Fibroblast of mammary gland (primary cell): ENCODE measurements around the gene AGBL4.

ENCODE experiments used
- DNase-seq: peaks from one replicate; pipeline ENCODE4 v3.0.0-alpha.2; 2010; ENCODE audit warnings: low read depth
- H3K4me3 ChIP-seq: 2 replicates; pipeline ENCODE4 v1.5.1; 2011; ENCODE audit warnings: low read depth, mild to moderate bottlenecking, low read length, moderate library complexity; ENCODE audit not compliant: control insufficient read depth
- CTCF ChIP-seq: conservative IDR thresholded peaks from 2 replicates; pipeline ENCODE4 v1.5.1; 2011; ENCODE audit warnings: low read depth, low read length, inconsistent platforms; ENCODE audit not compliant: control insufficient read depth, insufficient read depth

Gene AGBL4

DNA sequence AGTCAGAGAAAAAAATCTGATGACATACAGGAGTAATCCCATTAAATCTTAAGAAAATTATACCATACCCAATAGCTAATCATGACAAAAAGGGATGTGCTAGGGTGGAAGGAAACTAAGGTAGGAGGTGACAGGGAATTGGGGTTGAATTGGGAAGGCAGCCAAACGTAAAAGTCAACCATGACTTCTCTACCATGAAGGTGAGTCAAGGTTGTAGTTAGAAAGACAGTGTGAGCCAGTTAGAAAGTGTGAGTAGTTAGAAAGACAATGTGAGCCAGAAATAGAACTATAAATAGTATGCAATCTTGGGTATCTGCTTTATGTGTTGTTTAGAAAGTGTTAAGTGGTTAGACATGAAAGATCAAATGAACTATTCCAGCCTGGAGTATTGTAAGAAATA lies 556.8 kb downstream of the AGBL4 start:
- TF ChIP-seq CTCF = no peak
- no peak overlapping the region for H3K4me3 ChIP-seq
- no peak for DNase-seq

DNA sequence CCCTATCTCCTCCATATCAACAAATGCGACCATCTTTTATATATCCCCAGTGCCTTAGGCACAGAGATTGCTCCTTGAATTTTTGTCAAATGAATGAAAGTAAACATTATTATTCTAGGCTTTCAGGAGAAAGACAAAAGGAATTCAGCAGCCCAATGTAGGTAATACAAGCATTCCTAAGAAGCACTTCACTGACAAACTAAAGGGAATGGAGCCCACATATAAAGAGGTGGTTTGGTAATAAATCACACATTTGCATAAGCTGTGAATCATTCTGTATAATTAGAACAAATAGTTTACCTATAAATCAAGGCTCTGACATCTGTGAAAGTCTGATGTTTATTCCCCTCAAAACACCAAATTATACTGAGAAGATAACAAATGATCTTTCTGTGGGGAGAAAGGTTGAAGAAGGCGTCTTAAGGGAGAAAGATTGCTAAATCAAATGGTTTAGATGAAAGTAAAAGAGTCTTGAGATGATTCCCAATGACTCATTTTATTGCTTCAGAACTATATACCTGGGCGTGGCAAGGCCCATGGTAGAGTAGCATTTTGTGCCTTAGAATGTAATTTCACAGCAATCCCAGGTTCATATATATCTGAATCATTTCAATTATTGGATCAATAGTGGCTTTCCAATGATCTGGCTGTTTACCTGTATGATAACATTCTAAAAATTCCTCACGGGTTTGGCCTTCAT lies 558.1 kb downstream of the AGBL4 start:
- TF ChIP-seq CTCF = no peak
- H3K4me3 ChIP-seq = no peak overlapping the region
- DNase-seq = no peak

DNA sequence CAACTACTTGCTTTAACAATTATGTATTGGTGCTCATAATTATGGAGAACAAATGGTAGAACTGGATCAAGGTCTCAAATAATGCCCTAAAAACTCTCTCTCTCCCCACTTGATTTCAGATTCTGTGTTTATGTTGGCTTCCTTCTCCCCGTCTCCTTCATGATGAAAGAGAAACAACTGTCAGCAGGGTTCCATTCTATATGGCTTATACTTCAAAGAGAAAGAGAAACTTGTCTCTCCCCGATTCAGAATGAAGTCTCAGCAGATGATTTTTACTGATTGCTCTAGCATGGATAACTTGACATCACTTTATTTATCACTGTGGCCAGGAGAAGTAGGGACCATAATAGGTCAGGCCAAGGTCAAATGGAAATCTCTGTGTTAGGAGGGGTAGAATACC lies 575.6 kb downstream of the AGBL4 start:
- TF ChIP-seq CTCF = no peak
- H3K4me3 ChIP-seq = no peak overlapping the region
- no peak for DNase-seq

- no peak for DNase-seq
- H3K4me3 ChIP-seq = no peak overlapping the region
- TF ChIP-seq CTCF = no peak
Measured at GRCh38 chr1:49436865-49437264, 586.9 kb downstream of the AGBL4 start.

GRCh38 chr1:49435291-49435690 lies 588.5 kb downstream of the AGBL4 start:
- DNase-seq = no peak
- TF ChIP-seq CTCF = no peak
- no peak overlapping the region for H3K4me3 ChIP-seq

DNA sequence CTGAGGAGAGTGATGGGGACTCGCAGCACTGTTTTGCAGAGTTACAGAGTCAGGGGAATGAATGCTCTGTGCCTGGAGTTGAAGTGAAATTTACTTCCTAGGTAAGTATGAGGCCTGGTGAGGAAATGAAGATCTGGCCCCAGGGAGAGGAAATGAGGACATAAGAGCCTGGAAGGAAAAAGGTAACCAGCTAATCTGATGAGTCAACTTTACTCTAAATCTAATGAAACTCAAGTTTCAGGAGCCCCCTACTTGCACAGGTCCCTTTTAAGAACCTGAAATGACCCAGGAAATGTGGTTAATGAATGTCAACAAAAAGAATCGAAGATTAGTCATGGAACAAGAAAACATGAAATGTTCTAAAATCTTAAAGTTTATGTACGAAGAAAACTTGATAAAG lies 599.0 kb downstream of the AGBL4 start:
- no peak for TF ChIP-seq CTCF
- H3K4me3 ChIP-seq = no peak overlapping the region
- DNase-seq = no peak

- no peak overlapping the region for H3K4me3 ChIP-seq
- no peak for DNase-seq
- TF ChIP-seq CTCF = no peak
Measured at GRCh38 chr1:49416758-49417157, 607.0 kb downstream of the AGBL4 start.
